Iris pigment epithelial cell (primary cell): ENCODE results near the gene RET.
"Not testable (repeated sequence)": the region's sequence is repeated elsewhere in the genome, so short reads cannot be mapped to it uniquely, and the experiment has no call there.

Source experiments
- DNase-seq: peaks from one replicate; pipeline ENCODE4 v3.0.0-alpha.2; 2011; ENCODE audit warnings: low read depth

Gene RET

GRCh38 chr10:43078175-43078985, 1.5 kb downstream of the RET start:
- no peak for DNase-seq

GRCh38 chr10:43078986-43079273, 2.1 kb downstream of the RET start:
- DNase-seq: peak; percentile 26

- no peak for DNase-seq
These were observed 3.0 kb downstream of the RET start for GRCh38 chr10:43079856-43080255.

- no peak for DNase-seq
These were observed 5.2 kb downstream of the RET start for GRCh38 chr10:43082087-43082486.

GRCh38 chr10:43082746-43083145, 5.9 kb downstream of the RET start:
- no peak for DNase-seq

GRCh38 chr10:43083764-43084163, 6.9 kb downstream of the RET start:
- DNase-seq: no peak

GRCh38 chr10:43084812-43085211, 7.9 kb downstream of the RET start:
- DNase-seq: no peak

- DNase-seq: no peak
These were observed 9.6 kb downstream of the RET start for GRCh38 chr10:43086321-43086942.

GRCh38 chr10:43089519-43089918, 12.7 kb downstream of the RET start:
- no peak for DNase-seq

GRCh38 chr10:43090188-43090587, 13.3 kb downstream of the RET start:
- DNase-seq: no peak

- no peak for DNase-seq
These were observed 13.8 kb downstream of the RET start for GRCh38 chr10:43090664-43091063.

- DNase-seq: peak; percentile 13
These were observed 15.0 kb downstream of the RET start for GRCh38 chr10:43091846-43092245.

GRCh38 chr10:43093423-43094076, 16.7 kb downstream of the RET start:
- DNase-seq: no peak

GRCh38 chr10:43094085-43094484, 17.2 kb downstream of the RET start:
- DNase-seq: no peak

- DNase-seq: not testable (repeated sequence)
These were observed 22.5 kb downstream of the RET start for GRCh38 chr10:43099339-43099738.

- DNase-seq: no peak
These were observed 23.1 kb downstream of the RET start for GRCh38 chr10:43099928-43100327.

GRCh38 chr10:43100366-43100765, 23.5 kb downstream of the RET start:
- DNase-seq: no peak

- no peak for DNase-seq
These were observed 25.4 kb downstream of the RET start for GRCh38 chr10:43102063-43102828.

- peak; percentile 66 for DNase-seq
These were observed 28.5 kb downstream of the RET start for GRCh38 chr10:43105102-43105955.

- DNase-seq: no peak
These were observed 29.0 kb downstream of the RET start for GRCh38 chr10:43105956-43106229.

- DNase-seq: no peak
These were observed 29.6 kb downstream of the RET start for GRCh38 chr10:43106256-43107091.
